RKO (cell line): ENCODE data around the gene LRRC75B.

Experiments used
- DNase-seq: peaks from one replicate; pipeline ENCODE4 v3.0.0-alpha.2; 2016; ENCODE audit warnings: low spot score

LRRC75B gene

GRCh38 chr22:24585461-24585860 lies 7.4 kb downstream of the LRRC75B start:
- DNase-seq = no peak

DNA sequence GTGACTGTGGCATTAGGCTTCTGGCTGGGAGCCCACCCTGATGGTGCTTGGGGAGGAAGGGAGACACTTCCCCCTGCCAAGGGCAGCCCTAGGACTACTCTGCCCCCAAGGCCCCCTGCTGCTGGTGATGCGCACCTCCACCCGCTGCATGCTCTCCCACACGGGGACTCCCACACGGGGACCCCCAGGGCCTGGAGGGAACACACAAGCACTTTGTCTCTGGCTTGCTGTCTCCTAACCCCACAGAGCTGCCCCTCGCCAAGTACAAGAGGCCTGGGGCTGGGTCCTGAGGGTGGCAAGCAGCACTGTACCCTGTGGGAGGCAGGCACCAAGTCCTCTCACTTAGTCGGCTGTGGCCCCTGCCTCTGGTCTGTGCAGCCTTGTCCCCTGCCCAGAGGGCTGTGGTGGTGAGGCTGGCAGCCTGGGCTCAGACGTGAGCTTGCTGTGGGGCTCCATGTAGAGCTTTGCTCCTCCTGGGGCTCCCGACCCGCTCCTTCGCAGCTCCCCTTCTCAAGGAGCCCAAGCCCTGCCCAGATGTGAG lies 7.9 kb downstream of the LRRC75B start:
- no peak for DNase-seq

GRCh38 chr22:24584166-24584790 lies 8.6 kb downstream of the LRRC75B start:
- DNase-seq = no peak

DNA sequence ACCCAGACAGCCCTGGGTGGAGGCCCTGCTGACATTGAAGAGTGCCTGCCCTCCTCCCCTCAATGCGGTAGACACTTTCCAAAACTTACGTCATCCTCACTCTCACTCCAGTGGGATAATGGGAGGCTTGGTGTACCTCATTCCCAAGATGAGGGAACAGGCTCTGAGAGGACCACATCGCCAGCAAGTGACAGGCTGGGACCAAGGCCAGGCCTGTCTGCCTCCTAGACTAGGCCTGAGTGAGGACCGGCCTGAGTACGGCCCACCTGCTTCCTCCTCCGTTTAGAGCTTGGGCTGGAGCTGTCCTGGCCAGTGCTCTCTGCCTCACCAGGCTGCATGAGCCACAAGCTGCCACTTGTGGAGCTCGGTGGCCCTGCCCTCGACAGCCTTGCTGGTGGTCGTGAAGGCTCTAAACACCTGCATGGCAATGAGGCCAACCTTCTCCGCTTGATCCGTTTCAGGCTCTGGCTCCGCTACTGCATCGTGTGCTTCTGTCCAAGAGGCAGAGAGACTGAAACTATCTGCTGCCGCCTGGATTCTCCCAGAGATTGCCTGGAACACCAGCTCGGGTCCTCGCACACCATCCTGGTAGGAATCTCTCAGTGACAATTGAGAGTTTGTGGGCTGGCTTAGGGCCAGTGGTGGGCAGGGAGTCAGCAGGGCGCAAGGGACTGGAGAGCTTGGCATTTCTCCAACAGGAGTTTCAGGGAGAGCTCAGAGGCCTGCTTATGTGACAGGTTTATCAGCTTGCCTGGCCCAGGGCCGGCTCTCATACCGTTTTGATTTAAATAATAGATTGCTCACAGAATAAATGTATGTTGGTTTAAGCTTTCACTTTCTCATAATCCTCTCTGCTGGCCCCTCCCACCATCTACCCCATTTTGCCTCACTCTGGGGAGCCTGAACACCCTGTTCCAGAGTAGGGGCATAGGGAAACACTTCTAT lies 9.4 kb downstream of the LRRC75B start:
- DNase-seq = no peak

GRCh38 chr22:24582056-24582814 lies 10.6 kb downstream of the LRRC75B start:
- no peak for DNase-seq

GRCh38 chr22:24580276-24580675 lies 12.6 kb downstream of the LRRC75B start:
- peak; percentile 8 for DNase-seq

DNA sequence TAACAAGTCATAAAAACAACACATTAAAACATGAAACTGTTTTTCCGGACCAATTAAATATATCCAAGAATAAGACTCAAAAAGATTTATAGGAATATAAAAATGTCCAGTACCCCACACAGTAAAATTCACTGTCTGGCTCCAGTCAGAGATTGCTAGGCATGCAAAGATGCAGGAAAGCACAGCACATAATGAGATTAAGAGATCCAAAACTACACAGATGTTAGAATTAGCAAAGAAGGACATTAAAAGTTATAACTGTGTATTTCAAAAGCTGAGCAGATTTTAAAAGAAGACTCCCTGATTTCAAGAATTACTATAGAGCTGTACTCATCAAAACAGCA lies 13.6 kb downstream of the LRRC75B start:
- DNase-seq = no peak

GRCh38 chr22:24578355-24579257 lies 14.3 kb downstream of the LRRC75B start:
- DNase-seq = no peak

DNA sequence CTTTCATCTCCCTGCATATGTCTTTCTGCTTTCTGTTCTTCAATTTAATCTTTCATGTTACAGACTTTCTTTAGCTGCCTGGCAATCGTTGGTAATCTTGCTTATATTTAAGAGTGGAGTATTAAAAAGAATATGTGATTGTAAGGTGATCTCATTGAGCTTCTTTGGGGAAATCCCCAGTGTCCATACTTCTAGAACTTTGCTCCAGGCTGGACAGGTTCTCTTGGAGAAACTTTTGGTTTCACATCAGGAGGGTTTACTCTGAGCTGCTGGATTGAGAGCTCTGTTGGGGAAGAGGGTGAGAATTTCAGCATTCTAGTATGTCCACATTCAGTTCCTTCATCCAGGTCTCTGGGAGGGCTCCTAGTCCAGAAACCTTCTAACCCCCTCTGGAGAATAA lies 16.1 kb downstream of the LRRC75B start:
- DNase-seq = no peak

DNA sequence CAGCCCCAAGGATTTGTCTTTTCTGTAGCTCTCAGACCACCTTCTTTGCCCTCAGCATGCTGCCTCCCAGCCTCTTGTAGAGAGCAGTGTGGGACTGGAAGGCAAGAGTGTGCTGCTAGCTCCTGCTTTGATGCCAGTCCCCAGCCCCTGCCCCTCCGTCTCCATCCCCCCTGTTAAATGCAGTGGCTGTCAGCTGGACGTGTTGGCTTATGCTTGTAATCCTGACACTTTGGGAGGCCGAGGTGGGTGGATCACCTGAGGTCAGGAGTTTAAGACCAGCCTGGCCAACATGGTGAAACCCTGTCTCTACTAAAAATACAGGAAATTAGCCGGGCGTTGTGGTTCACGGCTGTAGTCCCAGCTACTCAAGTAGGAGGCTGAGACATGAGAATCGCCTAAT lies 21.6 kb downstream of the LRRC75B start:
- DNase-seq = no peak

- no peak for DNase-seq
Measured at GRCh38 chr22:24567668-24568067, 25.2 kb downstream of the LRRC75B start.

GRCh38 chr22:24566899-24567511 lies 25.9 kb downstream of the LRRC75B start:
- no peak for DNase-seq

- no peak for DNase-seq
Measured at GRCh38 chr22:24565077-24565476, 27.8 kb downstream of the LRRC75B start.

- DNase-seq = no peak
Measured at GRCh38 chr22:24564376-24565058, 28.4 kb downstream of the LRRC75B start.

- DNase-seq = no peak
Measured at GRCh38 chr22:24563246-24563645, 29.6 kb downstream of the LRRC75B start.

GRCh38 chr22:24559471-24559870 lies 33.4 kb downstream of the LRRC75B start:
- DNase-seq = no peak

DNA sequence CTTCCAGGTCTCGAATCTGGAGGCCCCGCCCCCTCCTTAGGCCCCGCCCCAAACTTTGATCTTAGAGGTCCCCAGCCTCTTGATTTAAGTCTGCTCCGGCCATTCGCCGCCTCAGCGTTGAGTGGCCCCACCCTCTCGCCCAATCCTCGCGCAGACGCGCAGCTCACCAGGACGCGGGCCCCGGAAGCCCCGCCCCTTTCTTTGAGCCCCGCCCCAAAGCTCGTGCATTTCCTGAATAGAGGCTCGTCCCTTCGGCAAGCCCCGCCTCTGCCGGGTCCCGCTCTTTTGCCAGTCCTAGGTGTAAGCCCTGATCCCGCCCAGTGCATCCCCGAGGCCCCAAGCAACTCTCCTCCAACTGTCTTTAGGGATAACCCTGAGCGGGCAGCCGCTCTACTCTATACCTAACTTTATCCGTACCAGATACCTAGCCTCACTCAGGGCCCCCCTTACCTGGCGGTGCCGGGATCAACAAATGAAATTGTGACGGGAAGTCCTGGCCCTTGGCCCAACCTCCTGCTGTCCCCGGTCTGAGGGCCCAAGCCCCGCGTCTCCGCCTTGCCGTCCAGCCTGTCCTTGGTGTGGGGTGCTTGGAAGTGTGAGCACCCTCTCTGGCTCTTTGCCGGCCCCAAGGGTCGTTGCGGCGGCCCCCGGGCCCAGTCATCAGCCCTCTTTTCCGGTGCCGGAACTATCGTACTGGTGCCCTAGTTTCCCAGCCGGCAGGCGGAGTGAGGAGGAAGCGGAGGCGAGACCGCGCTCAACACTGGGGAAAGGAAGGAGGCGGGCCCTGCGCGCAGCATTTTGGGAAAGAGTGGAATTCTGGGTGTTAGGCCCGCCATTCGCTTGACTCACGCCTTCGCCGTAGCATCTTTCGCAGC lies 37.5 kb downstream of the LRRC75B start, which contains the start of gene SNRPD3:
SNRPD3 (plus strand) TSS at position 835 of the 875 bp plus-strand sequence. CDS start 1,676 bp downstream, outside the sequence.
- DNase-seq = peak; percentile 98

DNA sequence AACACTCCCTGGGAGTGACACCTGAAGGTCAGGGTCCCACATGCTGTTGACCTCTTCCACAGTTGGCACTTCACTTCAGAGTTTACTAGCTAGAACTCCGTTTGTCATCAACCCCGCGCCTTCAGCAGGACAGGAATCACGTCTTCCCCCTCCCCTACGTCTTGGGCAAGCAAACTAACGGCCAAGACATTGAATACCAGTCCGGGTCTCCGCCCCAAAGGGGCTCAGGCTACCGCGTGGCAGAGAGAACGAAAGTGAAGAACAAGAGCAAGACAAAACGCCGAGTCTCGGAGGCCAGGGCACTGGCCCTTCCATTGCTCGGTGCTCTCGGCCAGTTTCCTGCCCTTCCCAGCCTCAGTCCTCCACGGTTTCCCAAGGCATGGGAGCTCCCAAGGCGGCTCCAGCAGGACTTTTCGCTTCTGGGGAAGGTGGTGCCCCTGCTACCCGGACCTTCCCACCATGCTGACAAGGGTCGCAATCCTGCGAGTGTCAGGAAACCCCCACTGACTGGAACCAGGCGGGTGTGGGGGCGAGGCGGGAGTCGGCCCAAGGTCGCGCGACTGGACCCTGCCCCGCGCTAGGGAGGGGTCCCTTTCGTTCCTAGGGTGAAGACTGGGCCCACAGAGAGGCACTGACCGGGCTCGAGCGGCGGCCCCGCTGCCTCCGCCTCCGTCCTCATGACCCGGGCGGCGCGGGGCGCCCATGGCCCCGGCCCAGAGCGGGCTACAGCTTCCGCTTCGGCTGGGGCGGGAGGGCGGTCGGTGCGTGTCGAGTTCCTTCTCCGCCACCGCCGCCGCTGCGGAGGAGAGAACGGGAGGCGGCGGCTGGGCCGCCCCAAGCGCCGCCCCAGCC lies 38.3 kb downstream of the LRRC75B start, which contains the start of gene GUCD1:
GUCD1 (minus strand) TSS at position 826 of the 852 bp plus-strand sequence; CDS start at position 679, 147 bp downstream.
- DNase-seq = peak; percentile 45
